Measurements from ENCODE around the gene TSR3.

DNA sequence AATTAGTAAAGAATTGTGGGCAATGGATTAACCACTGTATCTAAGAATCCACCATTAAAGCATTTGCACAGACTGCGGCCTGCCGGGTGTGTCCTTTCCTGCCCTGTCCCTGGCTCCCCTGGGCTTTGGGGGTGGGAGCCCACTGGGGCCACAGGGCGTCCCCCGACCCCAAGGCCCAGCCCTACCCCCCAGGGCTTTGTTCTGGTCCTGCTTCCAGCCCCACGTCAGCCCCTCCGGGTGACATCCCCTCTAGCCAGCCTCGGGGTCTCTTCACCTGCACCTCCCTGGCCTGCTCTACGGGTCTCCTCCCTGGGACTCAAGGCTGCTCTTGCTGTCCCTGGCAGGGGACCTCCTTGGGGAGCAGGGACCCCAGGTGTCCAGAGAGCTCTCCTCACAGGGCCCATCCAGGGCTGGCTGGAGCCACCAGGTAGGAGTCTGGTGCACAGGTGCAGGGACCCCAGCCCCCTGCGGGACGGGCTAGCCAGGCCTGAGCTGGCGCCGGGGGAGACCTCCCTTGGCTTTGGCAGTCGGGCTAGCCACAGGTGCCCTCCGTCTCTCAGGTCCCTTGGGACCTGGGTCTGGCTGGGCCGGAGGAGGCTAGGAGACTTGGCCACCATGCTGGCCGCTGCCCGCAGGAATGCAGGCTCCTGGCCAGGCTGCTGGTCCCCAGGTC, 24.6 kb downstream of the TSR3 start:
- TF ChIP-seq ZFP30 (CRISPR knock-in tag; IDR thresholded peaks at IDR 0.05) (no peak), ZNF565 (CRISPR knock-in tag; conservative IDR thresholded peaks at IDR 0.05; ENCODE audit: low read depth) (no peak), OSR1 (CRISPR knock-in tag; IDR thresholded peaks at IDR 0.05) (no peak), GLIS3 (CRISPR knock-in tag; IDR thresholded peaks at IDR 0.05) (no peak), SNAI2 (CRISPR knock-in tag; IDR thresholded peaks at IDR 0.05) (no peak), ARNTL (CRISPR knock-in tag; IDR thresholded peaks at IDR 0.05; ENCODE audit: borderline replicate concordance, low read depth) (no peak), ISL1 (CRISPR knock-in tag; IDR thresholded peaks at IDR 0.05) (no peak), BACH2 (CRISPR knock-in tag; IDR thresholded peaks at IDR 0.05; ENCODE audit: borderline replicate concordance) (no peak), RARB (CRISPR knock-in tag; IDR thresholded peaks at IDR 0.05) (no peak), ZNF8 (CRISPR knock-in tag; IDR thresholded peaks at IDR 0.05) (no peak), ZFP3 (CRISPR knock-in tag; IDR thresholded peaks at IDR 0.05) (no peak)
- TF ChIP-seq, protein P1, sequence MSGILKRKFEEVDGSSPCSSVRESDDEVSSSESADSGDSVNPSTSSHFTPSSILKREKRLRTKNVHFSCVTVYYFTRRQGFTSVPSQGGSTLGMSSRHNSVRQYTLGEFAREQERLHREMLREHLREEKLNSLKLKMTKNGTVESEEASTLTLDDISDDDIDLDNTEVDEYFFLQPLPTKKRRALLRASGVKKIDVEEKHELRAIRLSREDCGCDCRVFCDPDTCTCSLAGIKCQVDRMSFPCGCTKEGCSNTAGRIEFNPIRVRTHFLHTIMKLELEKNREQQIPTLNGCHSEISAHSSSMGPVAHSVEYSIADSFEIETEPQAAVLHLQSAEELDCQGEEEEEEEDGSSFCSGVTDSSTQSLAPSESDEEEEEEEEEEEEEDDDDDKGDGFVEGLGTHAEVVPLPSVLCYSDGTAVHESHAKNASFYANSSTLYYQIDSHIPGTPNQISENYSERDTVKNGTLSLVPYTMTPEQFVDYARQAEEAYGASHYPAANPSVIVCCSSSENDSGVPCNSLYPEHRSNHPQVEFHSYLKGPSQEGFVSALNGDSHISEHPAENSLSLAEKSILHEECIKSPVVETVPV (CRISPR knock-in tag; IDR thresholded peaks at IDR 0.05), result no peak
